Body of pancreas (tissue), 4 donors: ENCODE data around the gene RNF166. TPM values are rescaled to one million over a fixed set of nuclear protein-coding genes. Genes with fewer than 3 reads are reported as not detected.

Source experiments
- ATAC-seq: fragments of 150-250 bp; one replicate; pipeline ENCODE4 v1.9.1; 2016
- DNase-seq, 4 donors: peaks; one replicate each; pipeline ENCODE4 v3.0.0-alpha.2; 2019
- H3K27ac ChIP-seq, 4 donors: fragments of 200-600 bp; sonication (generic); 1 replicate in 3 of 4; 2 replicates in 1 of 4; pipeline versions ENCODE4 v1.5.1 to v1.6.1; 2016 to 2019; ENCODE audit warnings: mild to moderate bottlenecking in 1 of 4, mixed read lengths in 1 of 4, moderate library complexity in 1 of 4
- H3K27me3 ChIP-seq, 2 donors: fragments of 200-600 bp; sonication (generic); one replicate each; pipeline ENCODE4 v1.6.0; 2016; ENCODE audit warnings: mild to moderate bottlenecking in 1 of 2
- H3K36me3 ChIP-seq, 2 donors: fragments of 200-600 bp; sonication (generic); replicated peaks in 1 of 2; 2 replicates each; pipeline ENCODE4 v1.5.1; 2016; ENCODE audit warnings: low read depth in 2 of 2; ENCODE audit not compliant: insufficient read depth in 1 of 2
- H3K4me1 ChIP-seq: fragments of 200-600 bp; sonication (generic); one replicate; pipeline ENCODE4 v1.6.0; 2016
- H3K4me3 ChIP-seq, 2 donors: fragments of 200-600 bp; sonication (generic); 1 replicate in 1 of 2; 2 replicates in 1 of 2; pipeline ENCODE4 v1.5.1; 2016 to 2019
- H3K9me3 ChIP-seq, 3 donors: fragments of 200-600 bp; sonication (generic); 1 replicate in 2 of 3; 2 replicates in 1 of 3; pipeline ENCODE4 v1.5.1; 2016
- POLR2A ChIP-seq, 3 donors: fragments of 450-650 bp; IDR thresholded peaks; one replicate each; pipeline ENCODE4 v1.6.1; 2016; ENCODE audit warnings: antibody characterized with exemption in 3 of 3, mild to moderate bottlenecking in 2 of 3
- WGBS, 2 donors: methylation state at CpG; one replicate each; pipeline ENCODE4 v1.1.5; 2017; 5-methylcytosine and 5-hydroxymethylcytosine counted together
- intact Hi-C: fragments of 100-400 bp; cut with DNase I; formaldehyde crosslinking; loops from one replicate; pipeline ENCODE4 v1.15.1; 2023
- total RNA-seq, 2 donors: library from RNA; depleted of rRNA; stranded (reverse); fragments of >200 nt; gene quantifications; one replicate each; pipeline ENCODE4 v1.1.0, GENCODE V29; 2016
- TF ChIP-seq, protein P1 (sequence below), 7 experiments: fragments of 450-650 bp in 4 of 7; fragments of 200-600 bp in 3 of 7; sonication (generic) in 3 of 7; IDR thresholded peaks; one replicate each; pipeline ENCODE4 v1.5.1; 2016 to 2019; ENCODE audit warnings: antibody characterized with exemption in 7 of 7

The RNF166 gene
- total RNA-seq, 2 donors from 2014 or later: 16.6 to 27.7 TPM

DNA sequence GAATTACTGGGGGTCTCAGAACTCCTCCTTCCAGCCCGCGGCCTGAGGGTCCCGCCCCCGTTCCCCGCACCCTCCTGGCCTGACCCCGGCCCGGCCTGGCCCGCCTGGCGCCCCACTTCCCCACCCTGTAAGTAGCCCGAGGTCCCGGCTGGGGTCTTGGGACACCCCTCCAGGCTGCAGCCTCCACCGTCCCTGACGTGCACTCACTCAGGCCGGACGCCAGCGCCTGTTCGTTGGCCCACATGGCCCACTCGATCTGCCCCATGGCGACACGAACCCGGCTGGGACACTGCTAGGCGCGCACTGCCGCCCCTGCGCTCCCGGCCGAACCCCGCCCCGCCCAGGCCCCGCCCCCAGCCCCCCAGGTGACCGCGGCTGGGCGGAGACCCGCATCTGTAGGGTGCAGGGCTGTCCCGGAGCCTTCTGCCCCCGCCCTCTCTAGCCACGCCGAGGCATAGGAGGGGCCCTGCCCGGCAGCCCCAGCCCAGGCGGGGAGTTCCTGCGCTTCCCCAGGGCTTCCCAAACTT is 55.4 kb downstream of the RNF166 start, which contains the start of gene CYBA:
Gene CYBA (minus strand): TSS at position 305 of the 527 bp plus-strand sequence. CDS start 40 bp downstream, at position 265.
- WGBS, 2 donors: 1% methylated on average over 27 of the region's 41 CpGs; no CpG with 5 or more reads in 1 of the 2 donors
- Histone ChIP-seq H3K4me1 (peaks cover 31% of the 10 kb centered on the region), H3K27ac (peak within 1 kb of the TSS; percentile 65 to 86 (median 70)), H3K4me3 (peak within 1 kb of the TSS; percentile 30 to 38), H3K36me3 (no peaks in the 10 kb centered on the region), H3K27me3 (no peaks in the 10 kb centered on the region), H3K9me3 (no peaks in the 10 kb centered on the region)
- intact Hi-C loops: no loop called here
- TF ChIP-seq, protein P1, sequence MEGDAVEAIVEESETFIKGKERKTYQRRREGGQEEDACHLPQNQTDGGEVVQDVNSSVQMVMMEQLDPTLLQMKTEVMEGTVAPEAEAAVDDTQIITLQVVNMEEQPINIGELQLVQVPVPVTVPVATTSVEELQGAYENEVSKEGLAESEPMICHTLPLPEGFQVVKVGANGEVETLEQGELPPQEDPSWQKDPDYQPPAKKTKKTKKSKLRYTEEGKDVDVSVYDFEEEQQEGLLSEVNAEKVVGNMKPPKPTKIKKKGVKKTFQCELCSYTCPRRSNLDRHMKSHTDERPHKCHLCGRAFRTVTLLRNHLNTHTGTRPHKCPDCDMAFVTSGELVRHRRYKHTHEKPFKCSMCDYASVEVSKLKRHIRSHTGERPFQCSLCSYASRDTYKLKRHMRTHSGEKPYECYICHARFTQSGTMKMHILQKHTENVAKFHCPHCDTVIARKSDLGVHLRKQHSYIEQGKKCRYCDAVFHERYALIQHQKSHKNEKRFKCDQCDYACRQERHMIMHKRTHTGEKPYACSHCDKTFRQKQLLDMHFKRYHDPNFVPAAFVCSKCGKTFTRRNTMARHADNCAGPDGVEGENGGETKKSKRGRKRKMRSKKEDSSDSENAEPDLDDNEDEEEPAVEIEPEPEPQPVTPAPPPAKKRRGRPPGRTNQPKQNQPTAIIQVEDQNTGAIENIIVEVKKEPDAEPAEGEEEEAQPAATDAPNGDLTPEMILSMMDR (IDR thresholded peaks at IDR 0.05): no peak
- peak in 2 of 3 donors; percentile 46 to 68 for TF ChIP-seq POLR2A (IDR thresholded peaks at IDR 0.05)
- ATAC-seq (peak; percentile 74), DNase-seq (peak; percentile 66 to 84 (median 80))

DNA sequence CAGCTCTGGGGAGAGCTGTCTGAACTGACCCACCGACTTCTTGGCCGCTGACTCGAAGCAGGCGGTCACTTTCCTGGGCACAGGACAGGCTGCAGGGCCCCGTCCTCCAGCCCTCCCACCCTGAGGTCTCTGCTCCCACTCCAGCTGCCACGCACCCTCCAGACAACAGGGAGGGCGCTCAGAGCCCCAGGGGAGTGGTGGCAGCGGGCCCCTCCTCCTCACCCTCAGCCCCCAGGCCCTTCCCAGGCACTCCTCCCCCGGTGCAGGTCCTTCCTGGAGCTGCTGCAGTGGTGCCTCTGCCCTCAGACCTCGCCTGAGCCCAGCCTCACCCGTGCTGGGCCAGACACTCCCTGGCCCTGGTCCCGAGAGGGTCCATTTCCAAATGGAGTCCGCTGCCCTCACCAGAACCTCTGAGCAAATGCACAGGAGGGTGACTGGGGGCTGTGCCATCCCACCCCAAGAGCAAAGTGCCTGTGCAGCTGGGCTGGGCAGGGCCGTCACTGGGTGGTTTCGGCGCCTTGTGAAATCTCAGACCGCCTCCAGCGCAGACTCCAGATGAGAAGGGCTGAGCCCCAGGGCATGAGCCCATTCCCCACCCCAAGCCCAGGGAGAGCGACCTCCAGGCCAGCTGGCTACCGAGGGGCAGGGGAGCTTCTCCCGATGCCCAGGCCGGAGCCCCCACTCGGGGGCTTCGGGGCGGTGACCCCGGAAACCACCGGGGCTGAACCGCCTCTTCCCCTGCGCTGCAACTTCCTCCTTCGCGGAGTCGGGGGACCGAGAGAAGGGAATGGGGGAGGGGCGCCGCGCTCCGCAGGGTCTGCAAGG is 56.1 kb downstream of the RNF166 start:
- Histone ChIP-seq H3K36me3 (no peaks in the 10 kb centered on the region), H3K9me3 (no peaks in the 10 kb centered on the region), H3K27me3 (no peaks in the 10 kb centered on the region), H3K4me1 (peaks cover 31% of the 10 kb centered on the region), H3K27ac (peak overlapping the region; percentile 65 to 86 (median 70)), H3K4me3 (peak overlapping the region; percentile 30 to 38)
- no peak for TF ChIP-seq POLR2A (IDR thresholded peaks at IDR 0.05)
- TF ChIP-seq, protein P1 (IDR thresholded peaks at IDR 0.05): no peak
- ATAC-seq (peak; percentile 41), DNase-seq (peak; percentile 40 to 57 (median 46))
- intact Hi-C loops: no loop called here
- WGBS, 2 donors: 24 to 46% methylated on average over 20 to 37 of the region's 37 CpGs

DNA sequence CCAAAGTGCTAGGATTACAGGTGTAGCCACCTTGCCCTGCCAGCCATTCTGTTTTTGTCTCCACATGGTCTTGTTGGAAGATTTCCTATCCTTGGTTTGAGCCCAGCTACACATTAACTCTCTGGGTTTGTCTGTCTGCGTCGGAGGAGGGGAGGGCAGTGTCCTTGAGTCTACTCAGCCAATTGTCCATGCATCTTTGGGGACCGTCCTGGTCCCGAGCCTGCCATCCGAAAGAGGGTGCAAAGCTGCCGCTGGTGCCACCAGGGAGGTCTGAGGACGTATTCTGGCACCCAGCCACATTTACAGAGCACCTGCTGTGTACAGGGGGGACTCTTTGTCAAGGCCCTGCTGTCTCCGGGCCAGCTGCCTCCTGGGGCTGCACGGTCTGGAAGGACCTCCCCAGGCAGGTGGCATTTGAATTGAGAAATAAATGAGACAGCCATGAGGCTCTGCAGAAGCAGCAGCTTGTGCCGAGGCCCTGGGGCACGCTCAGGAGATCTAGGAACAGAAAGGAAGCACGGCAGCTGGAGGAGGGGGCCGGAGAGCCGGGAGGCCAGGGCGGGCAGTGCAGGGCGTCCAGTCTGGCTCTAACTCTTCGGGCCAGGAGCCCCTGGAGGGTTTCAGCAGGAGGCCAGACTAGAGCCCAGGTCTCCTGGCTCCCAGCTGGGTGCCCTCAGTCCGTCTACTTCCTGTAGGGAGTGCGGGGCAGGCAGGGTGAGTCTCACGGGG is 56.8 kb downstream of the RNF166 start:
- intact Hi-C loops: no loop called here
- no peaks in the 10 kb centered on the region for H3K27me3 ChIP-seq
- H3K9me3 ChIP-seq: no peaks in the 10 kb centered on the region
- DNase-seq (peak in 2 of 4 donors; percentile 58 to 64), ATAC-seq (peak; percentile 15)
- H3K27ac ChIP-seq: peak overlapping the region; percentile 65 to 86 (median 70)
- H3K4me3 ChIP-seq: no peak overlapping the region
- H3K36me3 ChIP-seq: no peaks in the 10 kb centered on the region
- peaks cover 31% of the 10 kb centered on the region for H3K4me1 ChIP-seq
- 43 to 49% methylated on average over 10 to 20 of the region's 20 CpGs for WGBS, 2 donors
- TF ChIP-seq POLR2A (IDR thresholded peaks at IDR 0.05): no peak
- TF ChIP-seq, protein P1 (IDR thresholded peaks at IDR 0.05): no peak

DNA sequence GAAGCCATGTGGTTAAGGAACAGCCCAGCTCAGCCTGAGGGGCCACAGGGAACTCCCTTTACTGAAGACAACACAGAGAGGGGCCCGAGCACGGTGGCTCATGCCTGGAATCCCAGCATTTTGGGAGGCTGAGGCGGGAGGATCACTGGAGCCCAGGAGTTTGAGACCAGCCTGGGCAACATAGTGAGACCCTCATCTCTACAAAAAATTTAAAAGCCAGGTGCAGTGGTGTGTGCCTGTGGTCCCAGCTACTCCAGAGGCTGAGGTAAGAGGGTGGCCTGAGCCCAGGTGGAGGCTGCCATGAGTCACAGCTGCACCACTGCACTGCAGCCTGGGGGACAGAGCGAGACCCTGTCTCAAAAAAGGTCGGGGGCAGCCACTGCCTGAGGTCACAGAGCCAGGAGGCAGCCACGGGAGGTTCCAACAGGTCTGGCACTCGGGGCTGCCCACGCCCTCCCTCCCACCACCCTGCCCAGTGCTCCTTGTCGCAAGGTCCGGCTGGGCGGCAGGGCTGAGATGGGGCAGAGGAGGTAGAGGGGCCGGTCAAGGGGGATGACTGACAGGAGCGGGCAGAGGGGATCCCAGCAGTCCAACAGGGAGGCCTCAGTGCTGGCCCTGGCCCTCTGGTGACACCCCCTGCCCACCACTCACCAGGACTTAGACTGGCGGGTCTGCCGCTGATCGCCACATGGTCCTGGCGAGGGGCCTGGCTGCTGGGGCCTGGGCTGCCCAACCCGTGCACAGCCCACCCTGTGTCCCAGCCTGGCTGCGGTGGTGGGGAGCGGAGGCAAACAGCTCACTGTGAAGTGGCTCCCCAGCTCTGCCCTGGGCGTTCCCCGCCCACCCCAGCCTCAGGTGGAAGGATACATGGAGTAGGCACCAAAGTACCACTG is 58.8 kb downstream of the RNF166 start:
- intact Hi-C loops: no loop called here
- TF ChIP-seq, protein P1 (IDR thresholded peaks at IDR 0.05): no peak
- no peak for TF ChIP-seq POLR2A (IDR thresholded peaks at IDR 0.05)
- ATAC-seq (no peak), DNase-seq (no peak)
- no peaks in the 10 kb centered on the region for H3K36me3 ChIP-seq
- H3K27ac ChIP-seq: no peak overlapping the region
- no peaks in the 10 kb centered on the region for H3K27me3 ChIP-seq
- WGBS, 2 donors: 87 to 93% methylated on average over 6 to 21 of the region's 22 CpGs
- no peak overlapping the region for H3K4me3 ChIP-seq
- peaks cover 31% of the 10 kb centered on the region for H3K4me1 ChIP-seq
- no peaks in the 10 kb centered on the region for H3K9me3 ChIP-seq
